Nephron progenitor cell (in vitro differentiated cells): ENCODE results near the gene CLEC16A.
A peak's percentile ranks its signal among the peaks of the same experiment; 100 is the strongest.

ENCODE experiments used
- DNase-seq: peaks from one replicate; pipeline ENCODE4 v3.0.0; 2021
- H3K27ac Mint-ChIP-seq: 2 replicates; pipeline ENCODE4 v1.8.0; 2021; ENCODE audit warnings: mild to moderate bottlenecking, moderate library complexity, mixed read lengths
- H3K27me3 Mint-ChIP-seq: 2 replicates; pipeline ENCODE4 v1.8.0; 2021; ENCODE audit warnings: mild to moderate bottlenecking, low read depth, mixed read lengths; ENCODE audit not compliant: poor library complexity
- H3K36me3 Mint-ChIP-seq: 2 replicates; pipeline ENCODE4 v1.8.0; 2021; ENCODE audit warnings: low read depth, mixed read lengths
- H3K4me1 Mint-ChIP-seq: 2 replicates; pipeline ENCODE4 v1.8.0; 2021; ENCODE audit warnings: mixed read lengths
- H3K4me3 Mint-ChIP-seq: 2 replicates; pipeline ENCODE4 v1.8.0; 2021; ENCODE audit warnings: mild to moderate bottlenecking, moderate library complexity, mixed read lengths
- H3K9me3 Mint-ChIP-seq: 2 replicates; pipeline ENCODE4 v1.8.0; 2021; ENCODE audit warnings: mild to moderate bottlenecking, moderate library complexity, mixed read lengths
- TF ChIP-seq, protein P1 (sequence below): fragments of 200-600 bp; sonication (generic); IDR thresholded peaks from 2 replicates; pipeline ENCODE4 v1.5.0; 2021; ENCODE audit warnings: antibody characterized with exemption

The CLEC16A gene

DNA sequence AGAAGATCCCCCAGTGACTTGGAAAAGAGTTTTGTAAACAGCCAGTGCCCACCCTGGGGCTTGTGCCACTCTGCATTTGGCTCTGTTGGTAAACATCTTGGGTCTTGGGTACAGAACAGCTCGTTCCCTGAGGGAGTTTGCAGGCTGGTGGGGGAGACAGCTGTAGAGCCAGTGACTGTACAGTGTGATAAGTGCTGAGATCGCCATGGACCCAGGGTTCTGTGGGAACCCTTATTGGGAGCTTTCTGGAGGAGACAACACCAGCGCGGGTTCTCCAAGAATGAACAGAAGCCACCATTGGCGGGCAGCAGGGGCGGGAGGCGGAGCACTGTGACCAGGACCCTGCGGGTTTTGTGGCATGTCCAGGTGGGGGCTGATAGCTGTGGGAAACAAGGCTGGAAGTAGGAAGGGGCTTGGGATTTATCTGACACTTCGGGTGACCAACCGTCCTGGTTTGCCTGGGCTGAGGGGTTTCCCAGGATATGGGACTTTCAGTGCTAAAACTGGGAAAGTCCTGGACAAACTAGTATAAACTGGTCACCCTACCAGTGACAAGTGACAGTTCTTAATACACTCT is 2.9 kb downstream of the CLEC16A start:
- Mint-ChIP-seq H3K4me3 (no peak overlapping the region), H3K4me1 (peaks cover 57% of the 10 kb centered on the region), H3K27ac (no peak overlapping the region), H3K36me3 (no peaks in the 10 kb centered on the region), H3K9me3 (no peaks in the 10 kb centered on the region), H3K27me3 (peaks cover 3% of the 10 kb centered on the region)
- TF ChIP-seq, protein P1, sequence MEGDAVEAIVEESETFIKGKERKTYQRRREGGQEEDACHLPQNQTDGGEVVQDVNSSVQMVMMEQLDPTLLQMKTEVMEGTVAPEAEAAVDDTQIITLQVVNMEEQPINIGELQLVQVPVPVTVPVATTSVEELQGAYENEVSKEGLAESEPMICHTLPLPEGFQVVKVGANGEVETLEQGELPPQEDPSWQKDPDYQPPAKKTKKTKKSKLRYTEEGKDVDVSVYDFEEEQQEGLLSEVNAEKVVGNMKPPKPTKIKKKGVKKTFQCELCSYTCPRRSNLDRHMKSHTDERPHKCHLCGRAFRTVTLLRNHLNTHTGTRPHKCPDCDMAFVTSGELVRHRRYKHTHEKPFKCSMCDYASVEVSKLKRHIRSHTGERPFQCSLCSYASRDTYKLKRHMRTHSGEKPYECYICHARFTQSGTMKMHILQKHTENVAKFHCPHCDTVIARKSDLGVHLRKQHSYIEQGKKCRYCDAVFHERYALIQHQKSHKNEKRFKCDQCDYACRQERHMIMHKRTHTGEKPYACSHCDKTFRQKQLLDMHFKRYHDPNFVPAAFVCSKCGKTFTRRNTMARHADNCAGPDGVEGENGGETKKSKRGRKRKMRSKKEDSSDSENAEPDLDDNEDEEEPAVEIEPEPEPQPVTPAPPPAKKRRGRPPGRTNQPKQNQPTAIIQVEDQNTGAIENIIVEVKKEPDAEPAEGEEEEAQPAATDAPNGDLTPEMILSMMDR = no peak
- no peak for DNase-seq

DNA sequence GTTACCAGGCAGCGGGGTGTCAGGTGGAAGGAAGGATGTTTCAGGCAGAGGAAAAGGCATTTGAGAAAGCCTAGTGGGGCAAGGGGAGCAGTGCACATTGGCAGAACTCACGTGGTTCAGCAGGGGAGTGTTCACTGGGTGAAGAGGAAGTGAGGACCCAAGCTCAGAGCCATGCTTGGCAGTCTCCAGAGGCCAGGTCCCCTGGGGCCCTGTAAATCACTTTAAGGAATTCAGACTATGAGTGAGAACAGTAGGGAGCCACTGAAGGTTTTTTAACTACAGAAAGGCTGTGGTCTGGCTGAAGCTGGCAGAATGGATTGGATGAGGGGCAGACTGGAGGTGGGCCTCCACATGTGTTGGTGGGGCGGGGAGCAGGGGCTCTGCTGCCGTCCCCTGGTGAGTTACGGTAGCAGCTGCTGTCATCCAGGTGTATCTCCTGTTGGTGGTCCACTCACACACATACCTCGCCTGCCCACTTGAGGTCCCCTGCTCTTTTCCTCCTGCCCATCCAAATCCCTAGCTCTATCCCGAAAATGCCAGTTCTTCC is 5.1 kb downstream of the CLEC16A start:
- peaks cover 43% of the 10 kb centered on the region for H3K4me1 Mint-ChIP-seq
- peak; percentile 21 for DNase-seq
- no peak overlapping the region for H3K4me3 Mint-ChIP-seq
- no peaks in the 10 kb centered on the region for H3K9me3 Mint-ChIP-seq
- H3K27me3 Mint-ChIP-seq = peaks cover 9% of the 10 kb centered on the region
- no peaks in the 10 kb centered on the region for H3K36me3 Mint-ChIP-seq
- TF ChIP-seq, protein P1 = no peak
- H3K27ac Mint-ChIP-seq = no peak overlapping the region

DNA sequence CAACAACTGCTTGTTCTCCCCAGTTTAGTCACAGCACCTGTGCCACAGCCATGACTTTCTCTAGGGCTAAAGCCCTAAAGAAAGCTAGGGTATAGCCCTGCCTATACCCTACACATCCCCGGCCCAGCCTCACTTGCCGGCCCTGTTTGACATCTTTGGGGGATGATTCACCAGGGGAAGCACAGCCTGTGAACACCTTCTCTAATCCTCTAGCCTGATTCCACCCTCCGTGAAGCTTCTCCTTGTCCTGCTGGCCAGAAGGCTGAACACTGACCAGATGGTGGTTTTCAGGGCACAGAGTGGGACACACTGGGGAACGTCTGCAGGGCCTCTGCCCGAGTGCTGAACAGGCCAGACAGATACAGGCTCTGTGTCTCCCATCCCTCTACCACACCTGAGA is 6.0 kb downstream of the CLEC16A start:
- DNase-seq = no peak
- Mint-ChIP-seq H3K4me1 (peaks cover 38% of the 10 kb centered on the region), H3K36me3 (no peaks in the 10 kb centered on the region), H3K4me3 (no peak overlapping the region), H3K9me3 (no peaks in the 10 kb centered on the region), H3K27me3 (peaks cover 9% of the 10 kb centered on the region), H3K27ac (no peak overlapping the region)
- TF ChIP-seq, protein P1 = no peak

DNA sequence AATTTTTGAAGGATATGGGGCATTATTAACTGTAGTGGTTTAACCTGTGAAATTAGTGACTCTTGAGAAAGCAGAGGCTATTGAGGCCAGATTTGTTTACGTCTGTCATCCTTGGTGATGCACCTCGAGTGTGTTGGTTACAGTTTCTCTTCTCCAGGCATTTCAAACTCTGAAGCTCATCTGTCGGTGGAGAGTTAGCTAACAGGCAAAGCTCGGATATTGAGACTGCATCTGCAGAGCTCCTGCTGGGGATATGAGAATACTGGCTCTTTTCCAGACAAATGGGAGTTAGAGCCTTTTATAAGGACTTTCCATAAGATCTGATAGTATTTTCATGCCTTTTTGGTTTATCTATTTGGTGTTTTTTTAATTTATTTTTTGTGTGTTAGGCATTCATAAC is 6.7 kb downstream of the CLEC16A start:
- H3K9me3 Mint-ChIP-seq = no peaks in the 10 kb centered on the region
- no peak overlapping the region for H3K27ac Mint-ChIP-seq
- H3K36me3 Mint-ChIP-seq = no peaks in the 10 kb centered on the region
- H3K27me3 Mint-ChIP-seq = peaks cover 9% of the 10 kb centered on the region
- no peak for DNase-seq
- peaks cover 32% of the 10 kb centered on the region for H3K4me1 Mint-ChIP-seq
- no peak overlapping the region for H3K4me3 Mint-ChIP-seq
- TF ChIP-seq, protein P1 = no peak

DNA sequence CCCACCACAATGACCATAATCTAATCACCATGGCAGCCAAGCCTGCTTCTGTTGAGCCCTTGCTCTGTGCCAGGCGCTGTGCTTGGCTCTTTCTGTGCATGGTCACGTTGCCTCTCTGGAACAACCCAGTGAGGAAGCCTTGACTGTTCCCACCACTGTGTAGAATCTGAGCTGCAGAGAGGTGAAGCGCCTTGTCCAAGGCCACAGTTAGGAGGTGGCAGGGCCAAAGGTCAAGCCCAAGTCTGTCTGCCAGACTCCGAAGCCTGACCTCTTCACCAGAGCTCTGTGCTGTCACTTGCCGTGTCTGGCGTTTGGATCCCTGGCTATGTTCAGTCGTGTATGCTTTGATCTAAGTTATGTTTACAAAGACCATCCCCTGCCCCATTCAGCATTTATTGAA is 10.5 kb downstream of the CLEC16A start:
- Mint-ChIP-seq H3K4me1 (peaks cover 6% of the 10 kb centered on the region), H3K27me3 (peaks cover 5% of the 10 kb centered on the region), H3K27ac (no peak overlapping the region)

More for the DNA sequence above, 10.5 kb downstream of the CLEC16A start:
- H3K9me3 Mint-ChIP-seq = no peaks in the 10 kb centered on the region
- DNase-seq = no peak
- no peak overlapping the region for H3K4me3 Mint-ChIP-seq
- peaks cover 12% of the 10 kb centered on the region for H3K36me3 Mint-ChIP-seq
- TF ChIP-seq, protein P1 = no peak
